Measurements from ENCODE around the gene CBARP.

DNA sequence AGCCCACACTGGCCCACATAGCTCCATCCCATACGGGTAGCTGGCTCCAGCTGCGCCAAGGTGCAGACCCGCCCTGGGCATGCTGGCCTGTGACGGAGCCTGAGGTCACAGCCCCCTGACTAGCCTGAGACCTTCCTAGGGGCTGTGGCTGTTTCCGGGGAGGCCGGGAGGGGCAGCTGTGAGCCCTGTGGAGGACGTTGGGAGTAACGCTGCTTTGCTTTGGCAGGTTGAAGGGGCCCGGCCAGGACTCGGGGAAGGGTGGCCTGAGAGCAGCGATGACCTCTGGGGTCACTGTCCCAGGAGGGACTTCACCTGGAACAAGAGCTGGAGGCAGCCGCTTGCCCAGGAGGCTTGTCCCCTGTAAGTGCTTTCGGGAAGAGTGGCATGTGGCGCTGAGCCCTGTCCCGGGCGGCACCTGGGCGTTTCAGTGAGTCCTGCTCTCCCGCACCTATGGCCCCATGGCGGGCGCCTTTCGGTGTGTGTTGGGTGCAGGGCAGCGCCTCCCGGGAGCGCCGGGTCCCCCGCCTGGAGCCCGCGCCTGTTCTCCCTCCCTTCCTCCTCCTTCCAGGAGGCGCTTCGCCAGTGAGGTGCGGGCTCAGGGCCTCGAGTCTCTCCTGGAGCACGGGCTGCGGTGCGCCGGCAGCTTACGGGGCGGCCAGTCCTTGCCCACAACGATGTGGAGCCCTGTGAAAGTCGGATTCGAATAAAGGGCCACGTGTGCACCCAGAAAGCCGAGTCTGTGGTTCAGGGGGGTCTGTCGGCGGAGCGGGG lies 36.5 kb upstream of the CBARP start:
- TF ChIP-seq ZNF274 (IDR thresholded peaks at IDR 0.05; ENCODE audit: low read depth, low read length) (no peak), YY1 (IDR thresholded peaks at IDR 0.05; ENCODE audit: insufficient read depth, insufficient read length) (no peak)

Measured in NT2/D1 (cell line).